H1 (cell line): Measurements from ENCODE around the gene TPP2. TPM values are rescaled to one million over a fixed set of nuclear protein-coding genes. Genes with fewer than 3 reads are reported as not detected.

Source experiments
- CHD2 ChIP-seq: IDR thresholded peaks from 2 replicates; pipeline ENCODE4 v1.6.1; 2012; ENCODE audit warnings: low read length, improper control_type of control experiment
- CHD7 ChIP-seq: fragments of 300-600 bp; sonication (generic); IDR thresholded peaks from 2 replicates; pipeline ENCODE4 v1.7.1; 2012; ENCODE audit warnings: low read length, moderate library complexity, mild to moderate bottlenecking, inconsistent platforms; ENCODE audit not compliant: insufficient replicate concordance
- EGR1 ChIP-seq: IDR thresholded peaks from 2 replicates; pipeline ENCODE4 v1.6.1; 2011; ENCODE audit warnings: low read depth, low read length, borderline replicate concordance
- polyA plus RNA-seq, 7 experiments: library from polyadenylated mRNA; depleted of rRNA in 3 of 7; stranded (reverse) in 5 of 7; unstranded in 2 of 7; fragments of >200 nt in 5 of 7; fragments of 200-250 nt in 2 of 7; gene quantifications; 1 replicate in 5 of 7; 2 replicates in 1 of 7; 4 replicates in 1 of 7; pipeline versions ENCODE4 v1.2.1 to v1.2.3, GENCODE V29; 2011 to 2013; ENCODE audit warnings: missing spikeins in 2 of 7, mixed read lengths in 2 of 7
- total RNA-seq: library from RNA; stranded (reverse); fragmentation: NEBNext Ultra II Directional; extraction: Animal tissue kit (Norgen Biotek cat#: 25700); gene quantifications from 2 replicates; pipeline ENCODE4 v1.2.1, GENCODE V29; 2021

TPP2 gene
- total and polyA plus RNA-seq, 2 of the 8 experiments (the other 6 are each of a cell fraction or from before 2014, with no cell fraction given) = 15.9 to 85.7 TPM

GRCh38 chr13:102670130-102670529 lies 73.3 kb downstream of the TPP2 start (continued):
- TF ChIP-seq CHD7 = no peak
- TF ChIP-seq CHD2 = no peak
- no peak for TF ChIP-seq EGR1
- TF ChIP-seq, all 59 proteins: peak for 0
